ENCODE data around the gene MPST. TPM values are rescaled to one million over a fixed set of nuclear protein-coding genes. Genes with fewer than 3 reads are reported as not detected.

MPST gene
- total RNA-seq, 1 experiment from 2014 or later, result 68.6 TPM

- DNase-seq (ENCODE audit: low read depth, low spot score), result no peak
- TF ChIP-seq CTCF (IDR thresholded peaks at IDR 0.05 in 2 of 3, conservative IDR thresholded peaks at IDR 0.05 in 1 of 3; ENCODE audit: borderline replicate concordance in 1 of 3, insufficient read depth in 1 of 3, low read depth in 2 of 3, low read length in 2 of 3), result peak; percentile 46 to 78 (median 66); a peak in 5 of 6 replicates
- no peak for TF ChIP-seq ELF1 (IDR thresholded peaks at IDR 0.05; ENCODE audit: borderline replicate concordance, low read depth)
- peak; percentile 48; the same call in 1 of the 2 replicates for TF ChIP-seq RAD21 (IDR thresholded peaks at IDR 0.05; ENCODE audit: low read depth)
- no peak for TF ChIP-seq EGR1 (IDR thresholded peaks at IDR 0.05; ENCODE audit: low read depth)
- ChIA-PET CTCF (interaction anchor here (0.7 to 4.1 kb wide), 7 partner anchors 13 to 270 kb away, joined by 3 to 33 read pairs (median 5); partner anchors contain the start of gene IFT27), POLR2A (no interaction called here), RAD21 (ENCODE audit: low non-redundant PET in 1 of 2, low total read pairs in 2 of 2, uncharacterized antibody in 2 of 2, unreplicated experiment in 2 of 2) (no interaction called here)
- Histone ChIP-seq H2AFZ (ENCODE audit: low read depth, low read length, poor library complexity, severe bottlenecking) (no peak overlapping the region), H3K4me1 (ENCODE audit: control insufficient read depth in 1 of 2, insufficient read depth in 2 of 2, low read length in 2 of 2) (peaks cover 6 to 28% of the 10 kb centered on the region in 2 experiments; a peak in 3 of 4 replicates), H3K27ac (ENCODE audit: low read depth, low read length) (no peak overlapping the region), H3K4me2 (ENCODE audit: low read length) (no peak overlapping the region), H3K9me3 (ENCODE audit: control insufficient read depth in 1 of 2, insufficient read depth in 1 of 2, low read depth in 1 of 2, low read length in 2 of 2) (no peaks in the 10 kb centered on the region), H4K20me1 (ENCODE audit: insufficient read depth) (no peaks in the 10 kb centered on the region), H3K4me3 (replicated peaks in 1 of 2; ENCODE audit: low read depth in 1 of 2, low read length in 2 of 2) (no peak overlapping the region), H3K9ac (ENCODE audit: low read length) (no peak overlapping the region), H3K27me3 (ENCODE audit: insufficient read depth, low read length) (no peaks in the 10 kb centered on the region), H3K79me2 (ENCODE audit: insufficient read depth, low read length) (no peaks in the 10 kb centered on the region), H3K9me2 (ENCODE audit: insufficient read depth) (no peaks in the 10 kb centered on the region), H3K36me3 (ENCODE audit: control insufficient read depth in 1 of 2, insufficient read depth in 2 of 2, low read length in 2 of 2) (no peaks in the 10 kb centered on the region)
- no peak for ATAC-seq
- intact Hi-C loops (cut with micrococcal nuclease), result loop anchor here (2.0 kb wide), 1 partner anchor 499 kb away; no protein-coding TSS in a partner anchor
- no TSS peak for BruUV-seq (replicated peaks)
Observed at GRCh38 chr22:37045958-37046357, 26.4 kb downstream of the MPST start.

- H3K9me2 ChIP-seq (ENCODE audit: insufficient read depth), result no peaks in the 10 kb centered on the region
- H3K4me1 ChIP-seq (ENCODE audit: control insufficient read depth in 1 of 2, insufficient read depth in 2 of 2, low read length in 2 of 2), result peaks cover 6 to 28% of the 10 kb centered on the region in 2 experiments; a peak in 3 of 4 replicates
- BruUV-seq (replicated peaks), result no TSS peak
- RAD21 ChIA-PET (ENCODE audit: low non-redundant PET in 1 of 2, low total read pairs in 2 of 2, uncharacterized antibody in 2 of 2, unreplicated experiment in 2 of 2), result no interaction called here
- POLR2A ChIA-PET, result no interaction called here
- H2AFZ ChIP-seq (ENCODE audit: low read depth, low read length, poor library complexity, severe bottlenecking), result no peak overlapping the region
- no peaks in the 10 kb centered on the region for H3K36me3 ChIP-seq (ENCODE audit: control insufficient read depth in 1 of 2, insufficient read depth in 2 of 2, low read length in 2 of 2)
- no peaks in the 10 kb centered on the region for H4K20me1 ChIP-seq (ENCODE audit: insufficient read depth)
- DNase-seq (ENCODE audit: low read depth, low spot score) (no peak), ATAC-seq (no peak)
- no peak for TF ChIP-seq JUND (IDR thresholded peaks at IDR 0.05)
- TF ChIP-seq EGR1 (IDR thresholded peaks at IDR 0.05; ENCODE audit: low read depth), result no peak
- TF ChIP-seq CTCF (IDR thresholded peaks at IDR 0.05 in 2 of 3, conservative IDR thresholded peaks at IDR 0.05 in 1 of 3; ENCODE audit: borderline replicate concordance in 1 of 3, insufficient read depth in 1 of 3, low read depth in 2 of 3, low read length in 2 of 3), result no peak
- TF ChIP-seq POLR2A (IDR thresholded peaks at IDR 0.05; ENCODE audit: borderline replicate concordance, extremely low read depth, insufficient read depth, insufficient read length), result no peak
- no peak for TF ChIP-seq CEBPB (IDR thresholded peaks at IDR 0.05; ENCODE audit: low read depth)
- no peak for TF ChIP-seq RAD21 (IDR thresholded peaks at IDR 0.05; ENCODE audit: low read depth)
- no peak for TF ChIP-seq SRF (IDR thresholded peaks at IDR 0.05; ENCODE audit: low read depth)
- no peak for TF ChIP-seq ATF3 (IDR thresholded peaks at IDR 0.05)
- TF ChIP-seq ZFX (IDR thresholded peaks at IDR 0.05), result no peak
- TF ChIP-seq POLR2AphosphoS5 (IDR thresholded peaks at IDR 0.05; ENCODE audit: low read depth, low read length), result no peak
- no peak for TF ChIP-seq SP1 (IDR thresholded peaks at IDR 0.05; ENCODE audit: low read depth)
- TF ChIP-seq FOSL1 (IDR thresholded peaks at IDR 0.05; ENCODE audit: low read depth), result no peak
- no peak for TF ChIP-seq YY1 (IDR thresholded peaks at IDR 0.05; ENCODE audit: extremely low read depth, insufficient replicate concordance, low read depth, low read length)
- TF ChIP-seq ZNF274 (IDR thresholded peaks at IDR 0.05; ENCODE audit: low read depth, low read length), result no peak
- H3K4me2 ChIP-seq (ENCODE audit: low read length), result no peak overlapping the region
- no peaks in the 10 kb centered on the region for H3K27me3 ChIP-seq (ENCODE audit: insufficient read depth, low read length)
- intact Hi-C loops (cut with micrococcal nuclease), result no loop called here
- H3K4me3 ChIP-seq (replicated peaks in 1 of 2; ENCODE audit: low read depth in 1 of 2, low read length in 2 of 2), result no peak overlapping the region
- CTCF ChIA-PET, result interaction anchor here (0.7 to 4.1 kb wide), 7 partner anchors 14 to 270 kb away, joined by 3 to 33 read pairs (median 5); partner anchors contain the start of gene IFT27
- H3K9ac ChIP-seq (ENCODE audit: low read length), result no peak overlapping the region
- no peaks in the 10 kb centered on the region for H3K79me2 ChIP-seq (ENCODE audit: insufficient read depth, low read length)
- H3K9me3 ChIP-seq (ENCODE audit: control insufficient read depth in 1 of 2, insufficient read depth in 1 of 2, low read depth in 1 of 2, low read length in 2 of 2), result no peaks in the 10 kb centered on the region
- H3K27ac ChIP-seq (ENCODE audit: low read depth, low read length), result no peak overlapping the region
Observed at GRCh38 chr22:37046589-37046988, 27.0 kb downstream of the MPST start.
